Urothelium cell line (cell line): ENCODE measurements around the gene TOX3.

Source experiments
- DNase-seq: peaks from one replicate; pipeline ENCODE4 v3.0.0; 2011; ENCODE audit warnings: low spot score, mixed read lengths
- FAIRE-seq: peaks from 2 replicates; lab custom pipeline; 2011; peaks lifted over from hg19 to GRCh38; lab: Jason Lieb, UNC

TOX3 gene

GRCh38 chr16:52547004-52547833 lies at the start of gene TOX3:
Gene TOX3 (minus strand): TSS chr16:52547143. CDS start chr16:52546723, 420 bp downstream.
- no peak for FAIRE-seq

GRCh38 chr16:52592778-52593177 lies 45.8 kb upstream of the TOX3 start:
- FAIRE-seq (no peak), DNase-seq (no peak)

More at GRCh38 chr16:52547004-52547833, at the start of gene TOX3:
- peak; percentile 64 for DNase-seq

DNA sequence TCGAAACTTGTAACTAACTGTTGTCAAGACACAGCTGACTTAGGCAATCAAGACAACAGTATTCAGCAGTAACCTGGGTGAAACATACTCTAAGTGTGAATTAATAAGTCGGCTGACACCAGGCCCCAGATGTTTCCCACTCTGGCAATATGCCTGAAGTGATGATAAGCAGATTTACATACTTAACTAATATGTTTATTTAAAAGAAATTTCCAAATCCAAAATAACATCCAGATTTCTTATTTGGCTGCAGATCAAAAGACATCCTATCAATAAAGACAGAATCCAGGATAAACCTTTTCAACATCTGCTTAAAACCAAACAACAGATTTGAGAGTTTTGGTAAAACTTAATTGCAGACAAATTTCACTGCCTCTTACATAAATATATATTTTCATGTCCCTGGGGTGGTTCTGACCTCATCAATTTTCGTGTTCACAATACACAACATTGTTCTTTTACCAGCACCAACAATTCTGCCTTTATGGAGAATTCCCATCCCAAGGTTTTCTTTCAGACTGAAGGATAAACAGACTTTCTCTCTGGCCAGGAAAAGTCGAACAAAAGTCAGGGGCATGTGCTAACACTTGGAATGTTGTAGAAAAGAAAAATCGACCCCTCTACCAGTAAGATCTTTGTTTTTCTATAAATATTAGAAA lies 45.1 kb upstream of the TOX3 start:
- DNase-seq: no peak
- no peak for FAIRE-seq

- FAIRE-seq: no peak
Measured at GRCh38 chr16:52591471-52591870, 44.5 kb upstream of the TOX3 start.

GRCh38 chr16:52586159-52586558 lies 39.2 kb upstream of the TOX3 start:
- no peak for DNase-seq
- no peak for FAIRE-seq

More at GRCh38 chr16:52591471-52591870, 44.5 kb upstream of the TOX3 start:
- no peak for DNase-seq

DNA sequence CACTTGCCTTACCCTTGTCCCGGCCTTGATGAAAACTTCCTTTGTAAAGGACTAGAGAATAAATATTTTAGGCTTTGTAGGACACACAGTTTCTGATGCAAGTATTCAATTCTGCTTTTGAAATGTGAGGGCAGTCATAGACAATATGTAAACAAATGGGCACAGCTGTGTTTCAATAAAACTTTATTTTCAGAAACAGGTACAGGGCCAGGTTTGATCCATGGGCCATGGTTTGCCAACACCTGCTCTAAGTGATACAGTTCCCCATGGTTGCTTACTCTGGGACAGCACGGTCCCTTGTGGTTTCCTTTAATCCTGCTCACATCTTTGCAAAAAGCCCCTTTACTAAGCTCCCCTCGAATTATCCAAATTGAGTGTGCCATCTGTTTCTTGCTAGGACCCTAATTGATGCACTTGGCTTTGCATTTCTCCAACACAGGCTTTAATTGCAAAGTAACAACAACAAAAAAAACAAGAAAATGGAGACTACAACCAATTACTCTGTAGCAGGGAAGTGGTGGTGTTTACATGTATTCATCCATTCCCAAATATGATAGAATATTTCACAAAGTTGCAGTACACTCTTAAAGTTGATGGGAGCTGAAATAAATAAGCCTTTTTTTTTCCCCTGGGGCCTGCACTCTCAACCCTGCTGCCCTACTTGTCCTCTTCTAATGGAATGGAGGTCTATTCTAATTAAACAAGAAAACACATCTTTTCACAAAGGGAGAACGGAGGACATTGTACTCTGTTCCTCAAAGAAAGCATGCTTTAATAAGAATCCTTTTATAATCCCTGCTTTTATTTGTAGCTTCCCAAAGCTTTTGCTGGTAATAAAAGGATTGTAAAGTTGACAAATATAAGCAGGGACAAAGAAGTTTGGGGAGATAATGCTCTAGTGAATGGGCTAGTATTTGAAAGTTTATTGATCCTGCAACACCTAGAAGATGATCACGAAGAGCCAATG lies 37.7 kb upstream of the TOX3 start:
- no peak for DNase-seq
- FAIRE-seq: no peak

- FAIRE-seq: no peak
- no peak for DNase-seq
Measured at GRCh38 chr16:52581530-52581929, 34.6 kb upstream of the TOX3 start.

GRCh38 chr16:52580488-52580887 lies 33.5 kb upstream of the TOX3 start:
- DNase-seq (no peak), FAIRE-seq (no peak)

DNA sequence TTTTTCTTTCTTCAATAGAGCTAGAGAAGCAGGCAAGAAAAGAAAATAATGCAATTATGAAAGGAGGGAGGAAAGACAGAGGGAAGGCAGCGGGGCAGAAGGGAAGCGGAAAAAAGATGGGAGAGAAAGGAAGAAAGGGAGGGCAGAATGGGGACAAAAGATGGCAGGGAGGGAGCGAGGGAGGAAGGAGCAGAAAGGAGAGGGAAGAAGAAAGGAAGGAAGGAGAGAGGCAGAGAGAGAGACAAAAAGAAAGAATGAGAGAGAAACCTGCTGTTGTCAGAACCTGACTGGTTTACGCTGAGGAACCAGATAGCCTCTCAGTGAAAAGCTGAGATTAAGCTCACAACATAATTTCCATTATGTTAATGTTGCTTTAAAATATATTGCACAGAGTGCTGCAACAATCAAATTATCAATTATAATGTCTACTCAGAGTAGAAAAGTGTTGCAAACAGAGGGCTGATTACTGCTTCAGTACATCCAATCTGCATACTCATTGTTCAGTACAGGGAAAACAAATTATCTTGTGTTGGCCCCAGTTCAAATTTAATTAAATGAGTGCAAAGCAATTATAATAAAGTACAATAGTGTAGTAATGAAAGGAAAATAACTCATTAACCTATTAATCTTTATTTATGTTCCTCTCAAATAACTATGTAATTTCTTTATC lies 32.0 kb upstream of the TOX3 start:
- FAIRE-seq: no peak
- no peak for DNase-seq

- FAIRE-seq (no peak), DNase-seq (no peak)
Measured at GRCh38 chr16:52578007-52578828, 31.3 kb upstream of the TOX3 start.

GRCh38 chr16:52577130-52577706 lies 30.3 kb upstream of the TOX3 start:
- no peak for FAIRE-seq
- no peak for DNase-seq

GRCh38 chr16:52573365-52574299 lies 26.7 kb upstream of the TOX3 start:
- no peak for FAIRE-seq

DNA sequence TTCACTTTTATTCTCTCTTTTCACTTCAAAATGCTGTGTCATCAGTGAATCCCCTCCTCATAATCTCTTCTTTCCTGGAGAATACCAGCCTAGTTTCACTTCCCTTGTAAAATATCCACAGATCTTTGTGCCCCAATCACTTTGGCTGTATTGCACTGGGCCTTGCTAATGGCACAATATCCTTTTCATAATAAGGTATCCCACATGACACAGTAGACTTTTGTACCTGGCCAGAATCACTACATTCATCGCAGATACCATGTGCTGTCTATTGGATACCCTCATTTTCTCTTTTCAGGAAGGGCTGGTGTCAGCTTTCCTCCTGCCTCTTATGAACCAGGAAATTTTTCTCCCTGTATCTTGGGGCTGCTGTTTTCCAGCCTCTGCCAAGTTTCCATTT lies 25.7 kb upstream of the TOX3 start:
- DNase-seq: no peak
- FAIRE-seq: no peak

More at GRCh38 chr16:52573365-52574299, 26.7 kb upstream of the TOX3 start:
- no peak for DNase-seq

- no peak for FAIRE-seq
- no peak for DNase-seq
Measured at GRCh38 chr16:52570495-52571091, 23.6 kb upstream of the TOX3 start.

DNA sequence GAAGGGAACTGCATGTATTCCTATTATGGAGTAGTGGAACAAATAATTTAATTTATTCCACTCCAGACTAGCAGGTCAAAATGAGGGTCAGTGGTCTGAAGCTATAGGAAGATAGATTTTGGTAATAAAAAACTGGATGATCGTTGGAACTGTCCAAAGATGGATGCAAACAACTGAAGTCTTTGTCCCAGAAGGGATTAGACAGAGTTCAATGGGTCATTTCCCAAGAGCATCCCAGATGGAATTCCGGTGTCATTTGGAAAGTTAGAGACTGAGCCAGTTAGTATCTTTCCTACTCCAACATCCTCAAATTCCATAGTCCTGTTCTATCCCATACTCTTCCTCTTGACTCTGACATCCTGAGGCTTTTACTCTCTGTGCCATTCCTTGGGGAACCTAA lies 22.8 kb upstream of the TOX3 start:
- DNase-seq: no peak

DNA sequence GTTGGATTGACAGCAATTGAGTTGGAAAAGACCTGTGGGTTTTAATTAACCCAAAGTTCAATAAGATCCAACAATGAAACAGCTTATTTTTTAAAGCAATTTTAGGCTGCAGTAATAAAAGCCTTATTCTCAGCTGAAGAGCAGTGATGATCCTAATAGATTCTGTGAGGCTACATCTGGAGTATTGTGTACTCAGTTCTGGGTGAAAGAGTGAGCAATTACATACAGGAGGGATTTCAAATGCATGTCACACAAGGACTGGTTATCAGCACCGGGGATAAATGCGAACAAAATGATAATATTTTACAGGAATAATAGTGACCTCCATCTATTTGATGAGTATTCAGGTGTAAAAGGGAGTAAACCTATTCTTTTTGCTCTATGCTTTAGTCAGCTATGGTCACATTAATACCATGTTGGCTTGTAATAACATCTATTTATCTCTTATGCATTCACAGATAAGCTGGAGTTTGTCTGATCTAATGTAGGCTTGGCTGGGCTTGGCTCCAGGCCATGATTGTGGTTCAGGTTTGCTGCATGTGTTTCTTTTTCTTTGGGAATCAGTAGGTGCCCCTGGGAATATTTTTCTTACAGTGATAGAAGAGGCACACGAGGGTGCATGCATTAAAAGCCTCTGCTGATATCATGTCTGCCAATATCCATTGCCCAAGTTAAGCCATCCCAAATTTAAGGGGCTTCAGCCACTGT lies 22.2 kb upstream of the TOX3 start:
- no peak for FAIRE-seq
- DNase-seq: no peak

More for the DNA sequence above, 22.8 kb upstream of the TOX3 start:
- FAIRE-seq: no peak

GRCh38 chr16:52568495-52568894 lies 21.6 kb upstream of the TOX3 start:
- DNase-seq (no peak), FAIRE-seq (no peak)
